Measurements from ENCODE around the gene IL20RB. TPM values are rescaled to one million over a fixed set of nuclear protein-coding genes. Genes with fewer than 3 reads are reported as not detected.
"Not testable (repeated sequence)": the region's sequence is repeated elsewhere in the genome, so short reads cannot be mapped to it uniquely, and the experiment has no call there.

Gene IL20RB
- polyA plus RNA-seq, 4 donors, result 0.33 to 0.63 (median 0.45) TPM

DNA sequence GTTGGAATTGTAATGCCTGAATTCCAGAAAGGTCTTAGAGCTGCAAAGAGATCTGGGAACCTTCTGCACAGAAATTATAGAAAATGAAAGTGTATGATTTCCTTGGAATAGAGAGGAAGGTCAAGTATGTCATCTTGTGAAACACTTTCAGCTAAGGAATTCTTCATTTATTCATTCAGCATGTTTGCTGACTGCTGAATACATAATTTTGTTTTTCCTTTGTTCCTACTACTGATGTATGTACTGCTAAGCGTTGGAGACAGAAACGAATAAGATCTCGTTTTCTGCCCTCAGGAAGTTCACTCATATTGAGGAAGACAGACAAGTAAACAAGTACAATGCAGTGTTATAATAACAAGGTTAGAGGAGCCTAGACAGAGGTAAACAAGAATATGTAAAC lies 14.3 kb upstream of the IL20RB start:
- DNase-seq (ENCODE audit: low read depth in 4 of 4, low spot score in 3 of 4), result no peak

DNA sequence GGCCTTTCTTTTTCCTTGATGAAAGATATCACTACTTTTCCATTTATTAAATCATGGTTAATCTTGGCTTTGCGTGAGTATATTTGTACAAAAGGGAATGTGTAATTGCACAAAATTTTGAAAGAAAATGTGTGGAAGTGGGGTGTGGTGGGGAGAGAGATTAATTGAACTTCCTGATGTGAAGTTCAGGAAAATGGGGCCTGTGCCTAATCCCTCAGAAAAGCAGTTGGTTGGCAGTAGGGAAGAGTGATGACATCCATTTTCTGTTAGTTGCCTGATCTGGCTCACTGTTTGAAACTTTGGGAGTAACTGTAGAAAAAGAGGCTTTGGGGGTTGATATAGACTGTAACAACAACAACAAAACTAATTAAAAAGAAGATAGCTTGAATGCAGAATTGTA lies 10.8 kb upstream of the IL20RB start:
- no peak for DNase-seq (ENCODE audit: low read depth in 4 of 4, low spot score in 3 of 4)

DNA sequence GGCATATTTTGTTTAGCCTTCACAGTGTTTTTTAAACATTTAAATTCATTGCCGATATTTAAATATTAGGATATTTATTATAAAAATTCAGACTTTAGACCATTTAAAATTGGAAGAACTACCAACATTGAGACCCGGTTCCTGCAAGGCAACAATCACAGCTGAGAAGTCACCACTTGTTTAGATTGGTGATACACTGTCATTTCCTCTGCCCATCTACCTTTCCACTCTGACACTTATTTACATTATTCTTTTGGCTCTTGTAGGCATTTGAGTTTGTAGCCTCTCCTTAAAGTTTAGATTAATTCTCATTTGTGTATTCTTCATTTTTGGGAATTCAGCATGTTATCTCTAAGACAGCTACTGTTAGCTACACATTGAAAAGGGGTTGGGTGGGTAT lies 10.3 kb upstream of the IL20RB start:
- no peak for DNase-seq (ENCODE audit: low read depth in 4 of 4, low spot score in 3 of 4)

DNA sequence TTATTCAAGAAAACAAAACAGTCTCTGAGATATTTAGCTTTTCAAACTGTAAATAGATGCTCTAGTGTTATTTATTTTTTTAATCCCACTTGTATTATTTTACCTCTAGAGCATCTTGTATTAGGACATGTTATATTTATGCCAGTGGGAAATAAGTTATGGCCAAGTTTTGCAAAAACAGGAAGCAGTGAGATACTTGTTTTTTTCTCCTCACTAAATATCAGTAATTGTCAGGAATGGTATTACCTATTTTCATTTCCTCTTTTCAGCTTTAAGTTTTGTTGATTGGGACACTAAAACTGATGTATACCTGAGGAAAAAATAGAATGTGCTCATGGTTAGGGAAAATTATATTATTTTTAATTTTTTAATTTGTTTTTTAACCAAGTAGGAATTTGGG lies 8.6 kb upstream of the IL20RB start:
- DNase-seq (ENCODE audit: low read depth in 4 of 4, low spot score in 3 of 4), result no peak

DNA sequence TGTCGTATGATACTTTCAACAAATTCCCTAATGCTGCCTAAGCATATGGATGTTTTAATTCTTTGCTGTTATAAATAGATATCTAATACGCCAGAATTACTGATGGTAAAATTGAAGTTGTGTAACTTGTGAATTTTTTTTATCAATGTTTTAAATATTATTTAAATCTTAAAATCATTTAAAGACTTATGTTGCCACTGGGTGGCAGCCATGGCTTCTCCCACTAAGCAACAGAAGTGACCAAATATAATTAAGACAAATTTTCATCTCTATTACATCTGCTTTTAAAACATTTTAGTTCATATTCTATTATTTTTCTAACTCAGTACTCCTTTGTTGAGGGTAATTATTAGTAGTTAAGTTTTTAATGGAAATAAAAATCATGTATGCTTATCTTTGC lies 8.1 kb upstream of the IL20RB start:
- DNase-seq (ENCODE audit: low read depth in 4 of 4, low spot score in 3 of 4), result no peak

DNA sequence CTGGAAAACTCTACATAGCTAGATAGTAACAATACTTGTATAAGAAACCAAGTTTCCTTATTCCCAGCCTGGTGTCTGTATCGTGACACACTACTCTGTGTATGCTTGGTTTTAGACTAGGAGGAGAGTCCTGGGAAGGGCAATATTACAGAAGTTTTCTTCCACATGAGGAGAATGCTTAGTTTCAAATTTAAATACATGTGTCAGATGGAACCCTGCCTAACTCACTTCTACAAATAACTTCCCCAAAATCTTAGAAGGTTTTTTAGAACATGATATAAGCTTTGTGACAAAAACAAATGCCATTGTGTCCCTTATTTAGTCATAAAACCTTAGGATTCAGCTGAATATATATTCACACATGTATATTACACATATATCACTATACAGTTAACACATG lies 7.2 kb upstream of the IL20RB start:
- no peak for DNase-seq (ENCODE audit: low read depth in 4 of 4, low spot score in 3 of 4)

DNA sequence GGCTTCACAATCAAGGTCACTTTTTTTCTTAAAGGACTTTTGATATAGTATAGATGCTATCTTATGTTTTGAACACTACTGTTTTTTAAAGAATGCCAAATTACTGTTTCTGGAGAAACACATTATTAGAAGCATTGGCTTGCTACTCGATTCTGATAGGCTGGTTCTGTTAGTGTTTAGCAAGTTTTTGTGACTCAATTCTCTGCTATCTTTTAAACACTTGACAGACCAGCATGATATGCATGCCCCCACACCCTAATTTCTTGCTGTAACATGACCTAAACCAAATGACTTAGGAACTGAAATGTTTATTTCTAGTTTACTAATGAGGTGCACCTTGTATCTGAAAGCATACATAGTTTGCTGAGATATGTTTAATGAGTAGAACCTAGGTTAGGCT lies 5.5 kb upstream of the IL20RB start:
- no peak for DNase-seq (ENCODE audit: low read depth in 4 of 4, low spot score in 3 of 4)

DNA sequence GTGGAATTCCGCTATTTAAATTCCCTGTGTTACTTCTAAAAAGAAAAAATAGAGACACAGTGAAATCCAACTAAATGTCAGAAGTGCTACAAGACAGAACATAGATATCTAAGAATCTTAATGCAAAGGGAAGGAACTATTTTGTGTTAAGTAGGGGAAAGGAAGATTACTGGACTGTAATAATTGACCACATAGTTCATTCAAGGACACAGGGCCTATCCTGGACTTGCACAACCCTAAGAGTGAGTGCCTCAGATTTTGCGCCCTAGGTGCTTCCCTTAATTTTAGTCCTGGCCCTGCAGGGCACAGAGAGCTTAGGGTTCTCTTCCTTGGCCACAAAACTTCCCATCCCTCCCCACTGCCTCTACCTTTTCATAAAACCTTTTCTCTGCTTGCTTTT lies 3.5 kb upstream of the IL20RB start:
- DNase-seq (ENCODE audit: low read depth in 4 of 4, low spot score in 3 of 4), result no peak

DNA sequence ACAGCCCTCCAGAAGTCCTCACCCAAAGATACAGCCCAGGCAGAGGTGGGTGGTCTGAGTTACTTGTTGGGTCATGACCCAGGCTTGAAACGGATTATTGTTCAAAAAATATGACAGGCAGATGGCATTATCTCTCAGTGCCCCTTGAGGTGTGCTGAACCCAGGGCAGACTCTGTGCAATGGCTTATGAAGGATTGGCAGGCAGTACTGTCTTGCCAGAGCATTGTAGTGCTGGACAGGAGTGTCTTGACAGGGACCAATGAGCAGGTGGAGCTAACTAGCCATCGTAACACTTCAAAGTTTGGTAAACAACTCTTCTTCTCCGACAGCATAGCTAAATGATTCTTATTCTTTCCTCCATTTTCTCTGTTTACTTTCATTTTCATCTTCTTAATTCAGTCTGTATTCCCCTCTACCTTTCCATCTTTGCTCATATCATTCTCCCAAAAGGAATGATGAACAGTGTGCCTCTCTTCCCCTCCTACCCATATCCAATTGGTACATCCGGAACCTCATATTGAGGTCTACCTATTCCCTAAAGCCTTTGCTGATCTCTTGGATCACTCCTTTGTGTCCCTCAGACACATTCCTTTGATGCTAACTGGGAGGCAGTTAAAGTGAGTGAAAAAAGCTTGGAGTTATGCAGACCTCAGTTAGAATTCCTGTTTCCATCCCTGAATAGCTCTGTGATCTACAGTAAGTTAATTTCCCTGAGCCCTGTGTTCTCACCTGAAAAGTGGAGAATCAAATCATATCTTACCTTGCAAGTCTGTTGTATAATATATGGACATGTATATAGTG lies 2.6 kb upstream of the IL20RB start:
- no peak for DNase-seq (ENCODE audit: low read depth in 4 of 4, low spot score in 3 of 4)

DNA sequence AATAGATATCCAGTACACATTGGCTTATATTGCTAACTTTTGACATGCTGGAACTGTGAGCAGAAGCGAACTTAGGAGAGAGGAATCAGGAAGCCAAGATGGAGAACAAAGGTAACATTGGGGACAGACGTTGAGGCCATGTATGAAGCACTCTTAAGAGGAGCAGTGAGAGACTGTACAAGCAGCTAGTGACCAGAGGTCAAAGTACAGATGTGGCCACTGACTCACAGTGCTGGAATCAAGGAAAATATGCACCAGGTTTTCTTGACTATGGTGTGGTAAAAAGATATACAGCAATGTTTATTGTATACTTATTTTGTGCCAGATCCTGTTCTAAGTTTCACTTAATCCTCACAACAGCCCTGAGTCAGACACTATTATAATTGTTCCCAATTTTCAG lies 2.0 kb upstream of the IL20RB start:
- DNase-seq (ENCODE audit: low read depth in 4 of 4, low spot score in 3 of 4), result no peak

DNA sequence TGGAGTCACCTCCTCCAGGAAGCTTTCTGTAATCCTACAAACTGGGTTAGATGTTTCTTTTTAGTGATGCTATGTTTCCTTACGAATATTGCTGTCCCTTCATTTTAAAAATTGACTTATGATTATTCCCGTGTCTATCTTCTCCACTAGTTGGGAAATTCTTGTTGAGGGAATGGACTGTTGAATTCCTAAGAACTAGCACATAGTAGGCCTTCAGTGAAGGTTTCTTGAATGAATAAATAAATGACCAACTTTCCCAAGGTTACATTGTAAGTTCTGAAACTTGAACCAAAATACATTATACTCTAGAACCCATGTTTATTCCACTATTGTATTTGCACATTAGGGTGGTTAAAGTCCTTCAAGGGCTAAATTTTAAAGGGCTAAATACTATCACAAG lies 812 bp upstream of the IL20RB start:
- no peak for DNase-seq (ENCODE audit: low read depth in 4 of 4, low spot score in 3 of 4)

DNA sequence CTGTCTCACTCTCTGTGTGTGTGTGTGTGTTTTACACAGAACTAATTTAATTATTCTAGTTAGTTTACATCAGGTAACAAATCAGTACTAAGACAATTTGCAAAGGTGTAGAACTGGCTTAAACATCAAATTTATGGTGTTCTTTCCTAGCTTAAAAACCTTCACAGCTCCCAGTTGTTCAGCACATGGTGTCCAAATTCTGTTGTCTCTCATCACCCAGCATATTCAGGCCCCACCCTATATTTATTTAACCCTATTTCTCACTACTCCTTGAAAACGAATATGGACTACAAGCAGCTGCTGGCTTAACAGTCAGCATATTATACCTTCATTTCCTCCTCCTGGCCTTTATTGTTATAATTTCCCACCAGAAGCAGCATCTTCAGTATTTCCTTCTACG lies 1.2 kb downstream of the IL20RB start:
- DNase-seq (ENCODE audit: low read depth in 4 of 4, low spot score in 3 of 4), result no peak

DNA sequence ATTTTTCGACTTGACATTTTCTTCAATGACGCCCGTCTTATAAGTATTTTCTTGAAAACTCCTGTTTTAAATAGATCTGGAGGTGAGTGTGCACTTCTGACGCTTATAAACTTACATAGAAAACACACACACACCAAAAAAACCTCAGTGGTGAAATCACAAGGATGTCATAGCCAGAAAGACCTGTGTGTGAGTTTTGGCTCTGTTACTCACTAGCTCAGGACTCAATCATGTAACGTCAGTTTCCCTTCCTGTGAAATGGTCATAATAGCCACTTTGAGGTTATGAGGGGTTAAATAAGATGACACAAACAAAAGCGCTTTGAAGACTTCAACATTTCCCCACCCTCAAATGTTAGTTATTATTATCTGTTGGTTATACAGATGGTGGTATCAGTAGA lies 1.8 kb downstream of the IL20RB start:
- DNase-seq (ENCODE audit: low read depth in 4 of 4, low spot score in 3 of 4), result no peak

DNA sequence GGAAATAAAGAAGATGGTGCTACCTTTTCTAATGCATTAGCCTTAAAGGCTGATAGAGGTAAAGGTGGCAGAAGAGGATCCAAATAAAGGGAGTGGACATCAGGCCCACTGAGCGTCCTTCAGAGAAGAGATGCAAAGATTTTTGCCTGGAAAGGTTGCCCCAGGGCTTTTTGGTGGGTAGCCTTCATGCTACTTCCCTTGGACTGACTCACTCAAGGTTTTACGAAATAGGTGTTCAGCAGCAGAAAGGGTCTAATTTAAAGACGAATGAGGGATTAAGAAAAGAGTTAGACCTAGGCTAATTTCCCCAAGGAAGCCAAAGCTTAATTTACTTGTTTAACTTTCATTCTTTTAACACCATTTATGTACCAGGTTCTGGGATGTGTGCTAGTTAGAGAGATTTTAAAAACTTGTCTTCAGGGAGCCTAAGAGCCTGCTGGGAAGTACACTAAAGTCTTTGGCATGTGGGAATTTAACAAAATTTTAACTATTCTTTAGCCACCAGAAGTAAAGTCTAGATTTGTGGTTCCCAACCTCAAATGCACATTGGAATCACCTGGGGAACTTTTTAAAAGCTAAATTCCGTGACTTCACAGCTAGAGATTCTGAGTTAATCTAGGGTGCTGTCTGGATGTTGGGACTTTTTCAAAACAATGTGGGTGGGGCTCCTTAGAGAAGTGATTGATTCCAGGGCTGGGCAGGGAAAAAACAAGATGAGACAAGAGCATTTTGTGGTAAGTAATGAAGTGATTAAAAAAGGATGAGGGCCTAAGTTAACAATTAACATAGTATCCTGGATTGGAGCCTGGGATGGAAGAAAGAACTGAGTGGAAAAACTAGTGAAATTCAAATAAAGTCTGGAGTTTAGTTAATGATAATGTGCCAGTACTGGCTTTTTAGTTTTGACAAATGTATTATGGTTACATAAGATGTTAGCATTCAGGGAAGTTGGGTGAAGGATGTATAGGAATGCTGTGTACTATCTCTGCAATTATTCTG lies 3.4 kb downstream of the IL20RB start:
- no peak for DNase-seq (ENCODE audit: low read depth in 4 of 4, low spot score in 3 of 4)

DNA sequence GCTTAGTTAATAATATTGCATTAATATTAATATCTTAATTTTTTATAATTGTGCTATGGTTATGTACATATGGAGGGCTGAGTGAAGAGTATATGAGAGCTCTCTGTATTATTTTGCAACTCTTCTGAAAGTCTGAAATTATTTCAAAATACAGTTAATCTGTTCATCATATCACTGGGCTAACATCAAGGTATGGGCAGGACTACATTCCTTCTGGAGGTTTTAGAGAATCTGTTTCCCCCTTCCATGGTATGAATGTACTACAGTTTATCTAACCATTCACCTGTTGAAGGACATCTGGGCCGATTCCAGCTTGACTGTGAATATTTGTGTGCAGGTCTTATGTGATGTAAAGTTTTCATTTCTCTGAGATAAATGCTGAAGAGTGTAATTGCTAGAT lies 5.1 kb downstream of the IL20RB start:
- no peak for DNase-seq (ENCODE audit: low read depth in 4 of 4, low spot score in 3 of 4)

DNA sequence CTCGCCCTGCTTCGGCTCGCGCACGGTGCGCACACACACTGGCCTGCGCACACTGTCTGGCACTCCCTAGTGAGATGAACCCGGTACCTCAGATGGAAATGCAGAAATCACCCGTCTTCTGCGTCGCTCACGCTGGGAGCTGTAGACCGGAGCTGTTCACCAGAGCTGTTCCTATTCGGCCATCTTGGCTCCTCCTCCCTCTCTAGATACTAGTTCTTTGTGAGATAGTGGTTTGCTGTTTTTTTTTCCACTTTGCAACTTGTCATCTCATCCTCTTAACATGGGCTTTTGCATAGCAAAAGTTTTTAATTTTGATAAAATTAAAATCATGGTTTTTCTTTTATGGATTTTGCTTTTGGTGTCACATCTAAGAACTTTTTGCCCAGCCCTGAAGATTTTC lies 11.8 kb downstream of the IL20RB start:
- not testable (repeated sequence) for DNase-seq (ENCODE audit: low read depth in 4 of 4, low spot score in 3 of 4)

DNA sequence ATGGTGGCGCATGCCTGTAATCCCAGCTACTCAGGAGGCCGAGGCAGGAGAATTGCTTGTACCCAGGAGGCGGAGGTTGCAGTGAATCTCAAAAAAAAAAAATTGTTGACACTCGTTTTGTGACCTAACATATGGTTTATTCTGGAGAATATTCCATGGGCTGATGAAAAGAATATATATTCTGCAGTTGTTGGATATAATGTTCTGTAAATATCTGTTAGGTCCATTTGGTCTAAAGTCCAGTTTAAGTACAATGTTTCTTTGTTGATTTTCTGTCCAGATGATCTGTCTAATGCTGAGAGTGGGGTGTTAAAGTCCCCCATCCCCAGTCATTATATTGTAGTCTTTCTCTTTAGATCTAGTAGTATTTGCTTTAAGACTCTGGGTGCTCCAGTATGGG lies 15.6 kb downstream of the IL20RB start:
- DNase-seq (ENCODE audit: low read depth in 4 of 4, low spot score in 3 of 4), result no peak

DNA sequence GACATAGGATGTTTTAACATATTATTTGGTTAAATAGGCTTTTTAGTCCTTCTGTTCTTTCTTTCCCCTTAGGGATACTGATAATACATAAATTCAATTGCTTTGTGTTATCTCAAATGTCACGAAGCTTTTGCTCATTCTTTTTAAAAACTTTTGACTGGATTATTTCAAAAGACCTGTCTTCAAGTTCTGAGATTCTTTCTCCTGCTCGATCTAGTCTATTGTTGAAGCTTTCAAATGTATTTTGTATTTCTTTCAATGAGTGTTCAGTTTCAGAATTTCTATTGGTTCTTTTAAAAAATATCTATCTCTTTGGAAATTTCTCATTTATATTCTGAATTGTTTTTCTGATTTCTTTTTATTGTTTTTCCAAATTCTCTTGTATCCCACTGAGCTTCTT lies 16.9 kb downstream of the IL20RB start:
- no peak for DNase-seq (ENCODE audit: low read depth in 4 of 4, low spot score in 3 of 4)

DNA sequence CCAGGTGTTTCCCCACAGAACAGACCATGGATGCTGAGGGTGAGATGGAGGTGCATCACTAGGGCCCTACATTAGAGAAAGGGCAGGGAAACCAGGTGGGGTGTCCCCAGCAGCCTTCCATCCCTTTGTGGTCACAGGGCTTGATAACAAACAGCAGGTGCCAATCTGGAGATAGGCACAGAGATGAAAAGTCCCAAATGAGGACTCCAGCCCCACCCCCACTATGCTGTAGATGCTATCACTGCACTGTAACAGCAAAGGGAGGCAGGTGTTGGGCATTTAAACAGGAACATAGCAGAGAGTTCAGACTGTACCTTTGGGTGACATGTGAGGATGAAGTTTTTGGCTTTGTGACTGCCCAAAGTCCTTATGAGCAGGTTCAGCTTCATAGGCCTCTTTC lies 21.4 kb downstream of the IL20RB start:
- DNase-seq (ENCODE audit: low read depth in 4 of 4, low spot score in 3 of 4), result no peak

DNA sequence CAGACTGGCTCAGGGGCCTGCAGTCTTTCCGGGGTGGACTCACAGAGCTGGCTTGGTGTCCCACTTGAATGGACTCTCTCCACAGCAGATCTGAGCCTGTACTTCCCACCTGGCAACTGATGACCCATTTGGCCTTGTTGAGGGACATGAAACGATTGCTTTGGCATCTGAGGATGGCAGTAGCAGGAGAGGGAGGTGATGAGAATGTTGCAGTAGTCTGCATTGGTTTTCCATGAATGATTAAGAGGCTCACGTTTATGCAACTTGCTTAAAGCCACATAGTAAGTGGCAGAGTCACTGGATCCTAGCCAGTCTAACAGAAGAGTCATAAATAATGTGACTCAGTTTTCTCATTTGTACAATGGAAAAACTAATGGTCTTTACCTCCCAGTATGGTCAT lies 21.9 kb downstream of the IL20RB start:
- no peak for DNase-seq (ENCODE audit: low read depth in 4 of 4, low spot score in 3 of 4)

DNA sequence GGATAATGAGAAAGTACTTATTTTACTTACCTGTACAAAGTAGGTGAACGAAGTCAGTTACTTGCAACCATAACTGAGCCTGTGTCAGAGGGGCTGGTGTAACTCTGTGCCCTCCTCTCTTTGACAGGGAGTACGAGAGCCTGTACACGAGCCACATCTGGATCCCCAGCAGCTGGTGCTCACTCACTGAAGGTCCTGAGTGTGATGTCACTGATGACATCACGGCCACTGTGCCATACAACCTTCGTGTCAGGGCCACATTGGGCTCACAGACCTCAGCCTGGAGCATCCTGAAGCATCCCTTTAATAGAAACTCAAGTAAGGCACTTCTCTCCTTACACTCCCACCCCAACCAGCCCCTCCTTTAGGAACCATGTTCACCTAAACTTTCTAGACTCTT lies 24.2 kb downstream of the IL20RB start:
- DNase-seq (ENCODE audit: low read depth in 4 of 4, low spot score in 3 of 4), result no peak

Data from left renal pelvis (tissue), 4 donors.